GM06990 (cell line): Measurements from ENCODE around the gene SLC25A42.
A peak's percentile ranks its signal among the peaks of the same experiment; 100 is the strongest.
"Not testable (repeated sequence)": the region's sequence is repeated elsewhere in the genome, so short reads cannot be mapped to it uniquely, and the experiment has no call there.

Experiments used
- DNase-seq: peaks from one replicate; pipeline ENCODE4 v3.0.0-alpha.2; 2011; ENCODE audit not compliant: insufficient read length; ENCODE audit errors: extremely low read depth
- H3K27me3 ChIP-seq: replicated peaks from 2 replicates; pipeline ENCODE4 v1.6.0; 2011; ENCODE audit warnings: low read length; ENCODE audit not compliant: control insufficient read depth, insufficient read depth
- H3K36me3 ChIP-seq: 2 replicates; pipeline ENCODE4 v1.5.1; 2011; ENCODE audit warnings: low read length; ENCODE audit not compliant: control insufficient read depth, insufficient read depth
- H3K4me3 ChIP-seq: replicated peaks from 2 replicates; pipeline ENCODE4 v1.5.1; 2011; ENCODE audit warnings: low read depth, mild to moderate bottlenecking, control low read depth, low read length
- TF ChIP-seq, protein P1 (sequence below): IDR thresholded peaks from 2 replicates; pipeline ENCODE4 v1.5.1; 2011; ENCODE audit warnings: low read length, control low read depth, mild to moderate bottlenecking, inconsistent platforms; ENCODE audit not compliant: insufficient read depth, poor library complexity, severe bottlenecking

Gene SLC25A42

DNA sequence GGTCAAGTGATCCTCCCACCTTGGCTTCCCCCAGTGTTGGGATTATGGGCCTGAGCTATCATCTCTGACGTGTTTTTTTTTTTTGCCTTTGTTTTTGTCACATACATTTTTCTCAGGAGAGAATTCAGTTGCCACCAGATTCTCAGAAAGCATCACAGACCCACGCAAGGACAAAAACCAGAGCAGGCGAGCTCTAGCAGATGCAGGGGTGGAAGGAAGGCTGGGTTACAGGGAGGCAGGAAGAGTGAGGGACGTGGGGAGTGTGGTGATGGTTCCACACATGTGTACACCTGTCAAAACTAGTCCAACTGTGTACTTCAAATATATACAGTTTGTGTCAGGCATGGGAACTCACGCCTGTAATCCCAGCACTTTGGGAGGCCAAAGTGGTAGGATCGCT is 70.2 kb downstream of the SLC25A42 start:
- Histone ChIP-seq H3K4me3 (no peak overlapping the region), H3K27me3 (no peaks in the 10 kb centered on the region), H3K36me3 (peaks cover 2% of the 10 kb centered on the region)
- no peak for DNase-seq
- TF ChIP-seq, protein P1, sequence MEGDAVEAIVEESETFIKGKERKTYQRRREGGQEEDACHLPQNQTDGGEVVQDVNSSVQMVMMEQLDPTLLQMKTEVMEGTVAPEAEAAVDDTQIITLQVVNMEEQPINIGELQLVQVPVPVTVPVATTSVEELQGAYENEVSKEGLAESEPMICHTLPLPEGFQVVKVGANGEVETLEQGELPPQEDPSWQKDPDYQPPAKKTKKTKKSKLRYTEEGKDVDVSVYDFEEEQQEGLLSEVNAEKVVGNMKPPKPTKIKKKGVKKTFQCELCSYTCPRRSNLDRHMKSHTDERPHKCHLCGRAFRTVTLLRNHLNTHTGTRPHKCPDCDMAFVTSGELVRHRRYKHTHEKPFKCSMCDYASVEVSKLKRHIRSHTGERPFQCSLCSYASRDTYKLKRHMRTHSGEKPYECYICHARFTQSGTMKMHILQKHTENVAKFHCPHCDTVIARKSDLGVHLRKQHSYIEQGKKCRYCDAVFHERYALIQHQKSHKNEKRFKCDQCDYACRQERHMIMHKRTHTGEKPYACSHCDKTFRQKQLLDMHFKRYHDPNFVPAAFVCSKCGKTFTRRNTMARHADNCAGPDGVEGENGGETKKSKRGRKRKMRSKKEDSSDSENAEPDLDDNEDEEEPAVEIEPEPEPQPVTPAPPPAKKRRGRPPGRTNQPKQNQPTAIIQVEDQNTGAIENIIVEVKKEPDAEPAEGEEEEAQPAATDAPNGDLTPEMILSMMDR, result no peak

DNA sequence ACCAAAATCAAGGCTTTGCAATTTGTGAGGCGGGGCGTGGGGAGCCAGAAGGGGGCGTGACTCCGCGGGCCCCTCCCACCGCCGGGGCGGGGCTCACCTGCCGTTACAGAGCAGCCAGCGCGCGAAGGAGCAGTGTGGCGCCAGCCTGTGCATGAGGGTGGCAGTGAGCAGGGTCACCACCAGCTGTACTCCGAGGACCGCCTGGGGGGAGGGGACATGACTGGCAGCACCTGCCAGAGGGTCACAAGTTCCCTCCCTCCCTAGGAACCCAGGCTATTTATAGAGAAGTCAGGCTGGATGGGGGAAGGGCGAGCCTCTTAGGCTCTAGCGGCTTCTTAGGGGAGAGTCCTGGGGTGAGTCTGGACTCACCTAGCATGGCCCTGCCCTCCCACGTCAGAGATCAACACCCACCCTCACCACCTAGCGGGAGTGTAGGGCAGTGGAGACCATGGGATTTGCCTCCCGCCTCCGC is 70.9 kb downstream of the SLC25A42 start:
- Histone ChIP-seq H3K4me3 (no peak overlapping the region), H3K27me3 (no peaks in the 10 kb centered on the region), H3K36me3 (peaks cover 2% of the 10 kb centered on the region)
- DNase-seq, result peak; percentile 68
- TF ChIP-seq, protein P1, result peak; percentile 19

DNA sequence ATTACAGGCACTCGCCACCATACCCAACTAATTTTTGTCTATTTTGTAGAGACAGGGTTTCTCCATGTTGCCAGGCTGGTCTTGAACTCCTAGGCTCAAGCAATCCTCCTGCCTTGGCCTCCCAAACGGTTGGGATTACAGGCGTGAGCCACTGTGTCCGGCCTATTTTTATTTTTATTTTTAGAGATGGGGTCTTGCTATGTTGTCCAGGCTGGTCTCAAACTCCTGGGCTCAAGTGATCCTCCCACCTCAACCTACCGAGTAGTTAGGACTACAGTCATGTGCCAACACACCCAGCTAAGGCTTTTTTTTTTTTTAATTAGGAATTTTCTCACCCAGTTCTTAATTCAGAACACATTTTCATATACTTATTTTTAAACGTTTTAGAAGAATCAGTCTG is 71.9 kb downstream of the SLC25A42 start:
- H3K36me3 ChIP-seq, DNase-seq, H3K4me3 ChIP-seq, H3K27me3 ChIP-seq: not testable (repeated sequence)

DNA sequence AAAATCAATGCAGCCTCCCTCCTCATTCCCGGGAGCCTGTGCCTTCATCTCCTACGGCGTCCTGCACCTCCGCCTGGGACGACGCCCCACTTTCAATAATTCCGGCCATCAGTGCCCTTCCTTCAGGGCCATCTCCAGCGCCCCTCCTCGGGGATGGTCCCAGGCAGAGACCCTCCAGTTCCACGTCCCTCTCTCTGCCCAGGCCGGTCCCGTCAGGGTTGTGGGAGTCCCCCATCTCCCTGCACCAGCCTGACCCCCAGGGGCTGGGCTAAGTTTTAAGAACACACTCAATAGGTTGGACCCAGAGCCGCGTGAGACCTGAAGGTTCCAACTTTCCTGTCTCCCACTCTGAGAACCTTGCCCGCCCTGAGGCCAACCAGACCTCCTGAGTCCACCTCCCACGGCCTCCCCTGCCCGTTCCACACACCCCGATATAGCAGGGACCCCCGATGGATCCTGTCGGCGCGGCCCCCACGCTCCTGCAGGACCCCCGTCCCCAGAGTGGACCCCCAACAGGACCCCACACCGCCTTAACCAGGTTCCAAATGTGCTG is 73.8 kb downstream of the SLC25A42 start:
- peak overlapping the region; percentile 90 for H3K4me3 ChIP-seq
- TF ChIP-seq, protein P1, result no peak
- H3K27me3 ChIP-seq, result no peaks in the 10 kb centered on the region
- H3K36me3 ChIP-seq, result peaks cover 2% of the 10 kb centered on the region; the same call in 1 of the 2 replicates
- DNase-seq, result no peak

DNA sequence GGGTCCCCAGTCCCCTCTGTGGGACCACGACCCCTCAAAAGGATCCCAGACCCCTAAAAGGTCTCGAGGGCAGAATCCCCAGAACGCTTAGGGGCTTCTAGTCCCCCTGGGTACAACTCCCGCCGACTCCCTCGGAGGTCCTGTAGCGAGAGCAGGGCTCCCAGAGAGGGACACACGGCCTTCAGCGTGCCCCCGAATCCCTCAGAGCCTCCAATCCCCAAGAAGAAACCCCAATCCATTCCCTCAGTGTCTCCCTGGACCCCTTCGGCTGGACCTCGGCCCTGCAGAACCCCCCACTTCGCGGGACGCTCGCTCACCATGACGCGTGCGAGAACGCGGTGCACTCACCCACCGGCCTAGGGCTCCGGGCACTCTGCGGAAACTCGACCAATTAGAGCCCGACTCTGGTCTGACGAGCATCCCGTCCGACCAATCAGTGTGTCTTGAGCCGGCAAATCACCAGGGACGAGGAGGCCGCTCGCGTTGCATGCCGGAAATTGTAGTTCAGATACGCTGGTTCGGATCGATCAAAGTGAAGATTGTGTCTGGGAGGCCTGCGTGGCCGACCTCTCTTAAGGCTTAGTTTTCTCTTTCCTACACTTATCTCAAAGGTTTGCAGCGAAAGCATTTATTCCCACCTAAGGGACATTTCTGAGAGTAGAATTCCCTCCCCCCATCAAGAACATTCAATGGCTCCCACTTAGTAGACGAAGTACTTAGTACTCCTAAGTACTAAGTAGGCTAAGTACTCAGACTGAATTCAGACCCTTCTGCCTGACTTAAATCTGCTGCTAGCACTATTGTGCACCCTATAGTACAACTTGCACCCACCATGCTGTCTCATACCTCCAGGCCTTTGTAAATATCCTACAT is 74.6 kb downstream of the SLC25A42 start, which contains the start of gene TMEM161A:
TSS of gene TMEM161A (minus strand) at position 370 of the 873 bp plus-strand sequence. CDS start at position 320, 50 bp downstream.
- TF ChIP-seq, protein P1, result no peak
- peak; percentile 93 for DNase-seq
- no peaks in the 10 kb centered on the region for H3K36me3 ChIP-seq
- peak within 1 kb of the TSS; percentile 90 for H3K4me3 ChIP-seq
- no peaks in the 10 kb centered on the region for H3K27me3 ChIP-seq

DNA sequence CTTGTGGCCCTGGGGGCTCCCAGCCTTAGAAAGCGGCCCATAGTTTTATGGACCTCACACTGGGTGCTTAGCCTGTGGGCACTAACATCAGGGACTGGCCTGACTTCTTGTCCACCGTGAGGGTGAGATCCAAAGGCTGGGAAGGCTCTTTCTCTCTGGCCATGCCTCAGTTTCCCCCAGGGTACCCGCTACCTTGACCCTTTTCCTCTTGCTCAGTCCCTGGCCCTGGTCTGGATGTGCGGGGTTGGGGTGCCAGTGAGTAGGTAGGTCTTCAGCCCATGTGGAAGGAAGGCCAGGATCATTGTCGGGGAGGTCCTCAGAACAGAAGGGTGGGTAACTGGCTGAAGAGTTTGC is 76.1 kb downstream of the SLC25A42 start:
- no peaks in the 10 kb centered on the region for H3K27me3 ChIP-seq
- H3K4me3 ChIP-seq, result no peak overlapping the region
- TF ChIP-seq, protein P1, result no peak
- DNase-seq, result no peak
- no peaks in the 10 kb centered on the region for H3K36me3 ChIP-seq
